ENCODE results near the gene ELF1. TPM values are rescaled to one million over a fixed set of nuclear protein-coding genes. Genes with fewer than 3 reads are reported as not detected.
A peak's percentile ranks its signal among the peaks of the same experiment; 100 is the strongest.

Gene ELF1
- total RNA-seq, 1 experiment from 2014 or later: 18.7 TPM

GRCh38 chr13:40986101-40986856 lies 32.8 kb downstream of the ELF1 start:
- Mint-ChIP-seq H3K9me3 (no peaks in the 10 kb centered on the region), H3K4me1 (peaks cover 21% of the 10 kb centered on the region), H3K36me3 (no peaks in the 10 kb centered on the region), H3K27ac (peak overlapping the region; percentile 41; the same call in 1 of the 2 replicates), H3K27me3 (ENCODE audit: low read depth) (no peaks in the 10 kb centered on the region), H3K4me3 (no peak overlapping the region)
- DNase-seq (ENCODE audit: low spot score): no peak
- no peak for TF ChIP-seq IRF1 (CRISPR knock-in tag; IDR thresholded peaks at IDR 0.05)
- no peak for TF ChIP-seq MYBL2 (CRISPR knock-in tag; IDR thresholded peaks at IDR 0.05)
- no peak for TF ChIP-seq TEAD4 (CRISPR knock-in tag; IDR thresholded peaks at IDR 0.05)
- no peak for TF ChIP-seq ELF4 (CRISPR knock-in tag; IDR thresholded peaks at IDR 0.05; ENCODE audit: low read depth)
- no peak for TF ChIP-seq GABPB1 (CRISPR knock-in tag; IDR thresholded peaks at IDR 0.05)
- no peak for TF ChIP-seq NFYB (CRISPR knock-in tag; conservative IDR thresholded peaks at IDR 0.05; ENCODE audit: low read depth)
- TF ChIP-seq FOXP1 (CRISPR knock-in tag; IDR thresholded peaks at IDR 0.05; ENCODE audit: borderline replicate concordance): no peak
- TF ChIP-seq TEAD1 (CRISPR knock-in tag; IDR thresholded peaks at IDR 0.05): no peak
- TF ChIP-seq EMX1 (CRISPR knock-in tag; IDR thresholded peaks at IDR 0.05): no peak
- TF ChIP-seq JUN (CRISPR knock-in tag; IDR thresholded peaks at IDR 0.05): no peak
- no peak for TF ChIP-seq OVOL2 (CRISPR knock-in tag; IDR thresholded peaks at IDR 0.05; ENCODE audit: borderline replicate concordance)
- no peak for TF ChIP-seq RELA (CRISPR knock-in tag; IDR thresholded peaks at IDR 0.05; ENCODE audit: borderline replicate concordance)
- no peak for TF ChIP-seq ZNF396 (CRISPR knock-in tag; IDR thresholded peaks at IDR 0.05; ENCODE audit: borderline replicate concordance)
- TF ChIP-seq ZNF317 (CRISPR knock-in tag; IDR thresholded peaks at IDR 0.05; ENCODE audit: borderline replicate concordance, low read depth): no peak
- TF ChIP-seq ZMAT4 (CRISPR knock-in tag; IDR thresholded peaks at IDR 0.05): no peak
- TF ChIP-seq ATF1 (CRISPR knock-in tag; IDR thresholded peaks at IDR 0.05): no peak
- no peak for TF ChIP-seq ZNF138 (CRISPR knock-in tag; conservative IDR thresholded peaks at IDR 0.05)
- TF ChIP-seq ZNF671 (CRISPR knock-in tag; IDR thresholded peaks at IDR 0.05): no peak
- no peak for ATAC-seq
- ChIA-PET CTCF (interaction anchor here (1.0 to 1.7 kb wide), 2 partner anchors 12 to 44 kb away, joined by 5 read pairs; no protein-coding TSS in a partner anchor), POLR2A (no interaction called here)

GRCh38 chr13:40985381-40986100 lies 33.6 kb downstream of the ELF1 start:
- Mint-ChIP-seq H3K27me3 (ENCODE audit: low read depth) (no peaks in the 10 kb centered on the region), H3K27ac (no peak overlapping the region), H3K36me3 (no peaks in the 10 kb centered on the region), H3K4me3 (no peak overlapping the region), H3K4me1 (peaks cover 21% of the 10 kb centered on the region), H3K9me3 (no peaks in the 10 kb centered on the region)
- POLR2A ChIA-PET: no interaction called here
- CTCF ChIA-PET: interaction anchor here (1.0 to 1.7 kb wide), 2 partner anchors 11 to 45 kb away, joined by 5 read pairs; no protein-coding TSS in a partner anchor
- DNase-seq (ENCODE audit: low spot score) (no peak), ATAC-seq (no peak)
- TF ChIP-seq ZNF121 (CRISPR knock-in tag; IDR thresholded peaks at IDR 0.05): no peak
- no peak for TF ChIP-seq NR2C2 (CRISPR knock-in tag; IDR thresholded peaks at IDR 0.05)
- no peak for TF ChIP-seq MYBL2 (CRISPR knock-in tag; IDR thresholded peaks at IDR 0.05)
- no peak for TF ChIP-seq ATF1 (CRISPR knock-in tag; IDR thresholded peaks at IDR 0.05)
- no peak for TF ChIP-seq RORB (CRISPR knock-in tag; IDR thresholded peaks at IDR 0.05)
- no peak for TF ChIP-seq MLX (CRISPR knock-in tag; IDR thresholded peaks at IDR 0.05)
- no peak for TF ChIP-seq TEAD1 (CRISPR knock-in tag; IDR thresholded peaks at IDR 0.05)
- no peak for TF ChIP-seq IRF2 (CRISPR knock-in tag; IDR thresholded peaks at IDR 0.05; ENCODE audit: borderline replicate concordance, low read depth)
- no peak for TF ChIP-seq ZNF425 (CRISPR knock-in tag; conservative IDR thresholded peaks at IDR 0.05)
- no peak for TF ChIP-seq SMAD4 (CRISPR knock-in tag; IDR thresholded peaks at IDR 0.05)
- no peak for TF ChIP-seq FOXJ3 (CRISPR knock-in tag; IDR thresholded peaks at IDR 0.05; ENCODE audit: borderline replicate concordance)
- no peak for TF ChIP-seq FOXK1 (CRISPR knock-in tag; IDR thresholded peaks at IDR 0.05)
- no peak for TF ChIP-seq CTCF (IDR thresholded peaks at IDR 0.05)

All from WTC11 (cell line).